Mesendoderm (in vitro differentiated cells): Measurements from ENCODE around the gene ITGAV.

Source experiments
- DNase-seq: peaks from one replicate; pipeline ENCODE4 v3.0.0; 2013
- H2AK5ac ChIP-seq: 2 replicates; pipeline ENCODE4 v1.6.1; 2013; ENCODE audit warnings: low read length, inconsistent platforms
- H2BK120ac ChIP-seq: 2 replicates; pipeline ENCODE4 v1.6.1; 2013; ENCODE audit warnings: low read depth, mild to moderate bottlenecking, low read length, moderate library complexity, mixed read lengths
- H2BK15ac ChIP-seq: replicated peaks from 2 replicates; pipeline ENCODE4 v1.6.1; 2013; ENCODE audit warnings: low read depth, mild to moderate bottlenecking, moderate library complexity
- H2BK5ac ChIP-seq: 2 replicates; pipeline ENCODE4 v1.6.1; 2013; ENCODE audit warnings: low read length, inconsistent platforms
- H3K18ac ChIP-seq: 2 replicates; pipeline ENCODE4 v1.6.1; 2013; ENCODE audit warnings: mild to moderate bottlenecking, low read length, mixed read lengths
- H3K23ac ChIP-seq: one replicate; pipeline ENCODE4 v1.6.1; 2013; ENCODE audit warnings: low read length
- H3K27ac ChIP-seq: 2 replicates; pipeline ENCODE4 v1.5.1; 2013; ENCODE audit warnings: low read depth, mild to moderate bottlenecking, inconsistent platforms, low read length, moderate library complexity
- H3K27me3 ChIP-seq: 2 replicates; pipeline ENCODE4 v1.6.1; 2013; ENCODE audit warnings: low read length, control low read depth, mild to moderate bottlenecking, inconsistent platforms; ENCODE audit not compliant: insufficient read depth, poor library complexity
- H3K36me3 ChIP-seq: 2 replicates; pipeline ENCODE4 v1.6.1; 2013; ENCODE audit warnings: low read length, inconsistent platforms; ENCODE audit not compliant: control insufficient read depth, insufficient read depth
- H3K4ac ChIP-seq: one replicate; pipeline ENCODE4 v1.6.1; 2013; ENCODE audit warnings: low read depth, mild to moderate bottlenecking, low read length, moderate library complexity
- H3K4me1 ChIP-seq: 2 replicates; pipeline ENCODE4 v1.6.1; 2013; ENCODE audit warnings: low read depth, low read length, inconsistent platforms; ENCODE audit not compliant: control insufficient read depth
- H3K4me2 ChIP-seq: 2 replicates; pipeline ENCODE4 v1.6.1; 2013; ENCODE audit warnings: low read length
- H3K4me3 ChIP-seq: 2 replicates; pipeline ENCODE4 v1.5.1; 2013; ENCODE audit warnings: mild to moderate bottlenecking, low read length
- H3K56ac ChIP-seq: one replicate; pipeline ENCODE4 v1.6.1; 2013; ENCODE audit warnings: low read length
- H3K79me1 ChIP-seq: 2 replicates; pipeline ENCODE4 v1.6.1; 2013; ENCODE audit warnings: low read length, inconsistent platforms
- H3K79me2 ChIP-seq: 2 replicates; pipeline ENCODE4 v1.6.1; 2013; ENCODE audit warnings: mild to moderate bottlenecking, low read length; ENCODE audit not compliant: control insufficient read depth, insufficient read depth
- H3K9ac ChIP-seq: 2 replicates; pipeline ENCODE4 v1.6.1; 2013; ENCODE audit warnings: low read length, inconsistent platforms
- H4K5ac ChIP-seq: one replicate; pipeline ENCODE4 v1.6.1; 2013; ENCODE audit warnings: low read length
- H4K8ac ChIP-seq: one replicate; pipeline ENCODE4 v1.6.1; 2013; ENCODE audit warnings: low read depth, mild to moderate bottlenecking, control low read depth, low read length, moderate library complexity
- WGBS: extraction: QIAGEN DNeasy Blood & Tissue Kit; methylation state at CpG from one replicate; pipeline ENCODE4 v1.1.7; 2013; ENCODE audit warnings: low lambda C conversion rate, missing lambda C conversion rate; ENCODE audit not compliant: insufficient coverage; ENCODE audit errors: extremely low coverage; 5-methylcytosine and 5-hydroxymethylcytosine counted together

Gene ITGAV

GRCh38 chr2:186607660-186608324, 17.9 kb downstream of the ITGAV start:
- H3K4me1 ChIP-seq = no peaks in the 10 kb centered on the region
- no CpG with 5 or more reads among the region's 6 CpGs for WGBS
- H3K4ac ChIP-seq = no peak overlapping the region
- no peak overlapping the region for H3K23ac ChIP-seq
- H3K4me2 ChIP-seq = no peak overlapping the region
- no peak overlapping the region for H3K18ac ChIP-seq
- H2BK5ac ChIP-seq = no peak overlapping the region
- no peak overlapping the region for H3K9ac ChIP-seq
- H2AK5ac ChIP-seq = no peak overlapping the region
- no peak overlapping the region for H2BK15ac ChIP-seq
- no peak overlapping the region for H3K4me3 ChIP-seq
- no peak overlapping the region for H2BK120ac ChIP-seq
- H3K27me3 ChIP-seq = no peaks in the 10 kb centered on the region
- no peak overlapping the region for H3K27ac ChIP-seq
- no peak for DNase-seq
- H3K79me2 ChIP-seq = peaks cover 11% of the 10 kb centered on the region
- no peaks in the 10 kb centered on the region for H3K36me3 ChIP-seq
- H3K56ac ChIP-seq = no peak overlapping the region
- peaks cover 8% of the 10 kb centered on the region for H3K79me1 ChIP-seq
- H4K5ac ChIP-seq = no peak overlapping the region
- no peak overlapping the region for H4K8ac ChIP-seq

GRCh38 chr2:186610785-186611184, 20.9 kb downstream of the ITGAV start:
- H3K27me3 ChIP-seq = no peaks in the 10 kb centered on the region
- peaks cover 6% of the 10 kb centered on the region for H3K79me1 ChIP-seq
- H3K18ac ChIP-seq = no peak overlapping the region
- peak; percentile 81 for DNase-seq
- no peak overlapping the region for H3K4ac ChIP-seq
- no peak overlapping the region for H3K27ac ChIP-seq
- no peak overlapping the region for H3K9ac ChIP-seq
- WGBS = no CpG with 5 or more reads among the region's 7 CpGs
- peaks cover 10% of the 10 kb centered on the region for H3K79me2 ChIP-seq
- H2AK5ac ChIP-seq = no peak overlapping the region
- H3K23ac ChIP-seq = no peak overlapping the region
- no peak overlapping the region for H2BK5ac ChIP-seq
- no peak overlapping the region for H3K4me3 ChIP-seq
- no peak overlapping the region for H4K8ac ChIP-seq
- H2BK15ac ChIP-seq = no peak overlapping the region
- H3K4me2 ChIP-seq = no peak overlapping the region
- H3K4me1 ChIP-seq = no peaks in the 10 kb centered on the region
- H4K5ac ChIP-seq = no peak overlapping the region
- H3K36me3 ChIP-seq = no peaks in the 10 kb centered on the region
- H2BK120ac ChIP-seq = no peak overlapping the region
- no peak overlapping the region for H3K56ac ChIP-seq

GRCh38 chr2:186611526-186611925, 21.7 kb downstream of the ITGAV start:
- H3K27ac ChIP-seq = no peak overlapping the region

GRCh38 chr2:186612026-186612425, 22.2 kb downstream of the ITGAV start:
- WGBS = 100% methylated on average over 1 of the region's 2 CpGs
- H3K36me3 ChIP-seq = no peaks in the 10 kb centered on the region
- no peak overlapping the region for H3K4me3 ChIP-seq
- no peak overlapping the region for H3K18ac ChIP-seq
- peaks cover 10% of the 10 kb centered on the region for H3K79me2 ChIP-seq
- no peak overlapping the region for H3K23ac ChIP-seq
- H4K8ac ChIP-seq = no peak overlapping the region
- no peak overlapping the region for H3K56ac ChIP-seq
- no peak overlapping the region for H2AK5ac ChIP-seq
- peaks cover 6% of the 10 kb centered on the region for H3K79me1 ChIP-seq
- H3K27me3 ChIP-seq = no peaks in the 10 kb centered on the region
- no peak overlapping the region for H3K4ac ChIP-seq
- H2BK5ac ChIP-seq = no peak overlapping the region
- no peak overlapping the region for H3K27ac ChIP-seq
- no peak for DNase-seq
- no peak overlapping the region for H4K5ac ChIP-seq
- H2BK120ac ChIP-seq = no peak overlapping the region
- H3K4me2 ChIP-seq = no peak overlapping the region
- no peak overlapping the region for H3K9ac ChIP-seq
- H3K4me1 ChIP-seq = no peaks in the 10 kb centered on the region
- no peak overlapping the region for H2BK15ac ChIP-seq

More at GRCh38 chr2:186611526-186611925, 21.7 kb downstream of the ITGAV start:
- H2BK15ac ChIP-seq = no peak overlapping the region
- H3K23ac ChIP-seq = no peak overlapping the region
- no peak overlapping the region for H4K8ac ChIP-seq
- no peak overlapping the region for H3K4me2 ChIP-seq
- H3K79me1 ChIP-seq = peaks cover 6% of the 10 kb centered on the region
- no peak overlapping the region for H2AK5ac ChIP-seq
- H3K4me1 ChIP-seq = no peaks in the 10 kb centered on the region
- no peak overlapping the region for H3K18ac ChIP-seq
- no CpG with 5 or more reads among the region's 2 CpGs for WGBS
- no peak overlapping the region for H2BK5ac ChIP-seq
- peaks cover 10% of the 10 kb centered on the region for H3K79me2 ChIP-seq
- H3K4ac ChIP-seq = no peak overlapping the region
- DNase-seq = no peak
- no peak overlapping the region for H3K56ac ChIP-seq
- H2BK120ac ChIP-seq = no peak overlapping the region
- no peak overlapping the region for H4K5ac ChIP-seq
- no peaks in the 10 kb centered on the region for H3K27me3 ChIP-seq
- H3K9ac ChIP-seq = no peak overlapping the region
- no peaks in the 10 kb centered on the region for H3K36me3 ChIP-seq
- H3K4me3 ChIP-seq = no peak overlapping the region

- H3K9ac ChIP-seq = no peak overlapping the region
- DNase-seq = no peak
- H4K8ac ChIP-seq = no peak overlapping the region
- no peak overlapping the region for H3K4ac ChIP-seq
- WGBS = no CpG with 5 or more reads among the region's 2 CpGs
- peaks cover 9% of the 10 kb centered on the region for H3K79me1 ChIP-seq
- no peak overlapping the region for H3K27ac ChIP-seq
- H2BK5ac ChIP-seq = no peak overlapping the region
- no peak overlapping the region for H2BK15ac ChIP-seq
- H2AK5ac ChIP-seq = no peak overlapping the region
- H3K27me3 ChIP-seq = no peaks in the 10 kb centered on the region
- H3K56ac ChIP-seq = no peak overlapping the region
- H4K5ac ChIP-seq = no peak overlapping the region
- H3K4me1 ChIP-seq = no peaks in the 10 kb centered on the region
- no peak overlapping the region for H2BK120ac ChIP-seq
- H3K4me2 ChIP-seq = no peak overlapping the region
- peaks cover 9% of the 10 kb centered on the region for H3K79me2 ChIP-seq
- no peak overlapping the region for H3K4me3 ChIP-seq
- no peak overlapping the region for H3K23ac ChIP-seq
- no peaks in the 10 kb centered on the region for H3K36me3 ChIP-seq
- no peak overlapping the region for H3K18ac ChIP-seq
Measured at GRCh38 chr2:186612555-186613440, 22.9 kb downstream of the ITGAV start.
